HL-60/S4 (cell line): ENCODE measurements around the gene WDR4.
"Not testable (repeated sequence)": the region's sequence is repeated elsewhere in the genome, so short reads cannot be mapped to it uniquely, and the experiment has no call there.

Source experiments
- in situ Hi-C: fragments of 300-500 bp; cut with MboI; formaldehyde crosslinking; loops from 2 replicates; pipeline ENCODE4 v1.14.3; 2022; ENCODE audit warnings: low sequenced_read_pairs

Gene WDR4

DNA sequence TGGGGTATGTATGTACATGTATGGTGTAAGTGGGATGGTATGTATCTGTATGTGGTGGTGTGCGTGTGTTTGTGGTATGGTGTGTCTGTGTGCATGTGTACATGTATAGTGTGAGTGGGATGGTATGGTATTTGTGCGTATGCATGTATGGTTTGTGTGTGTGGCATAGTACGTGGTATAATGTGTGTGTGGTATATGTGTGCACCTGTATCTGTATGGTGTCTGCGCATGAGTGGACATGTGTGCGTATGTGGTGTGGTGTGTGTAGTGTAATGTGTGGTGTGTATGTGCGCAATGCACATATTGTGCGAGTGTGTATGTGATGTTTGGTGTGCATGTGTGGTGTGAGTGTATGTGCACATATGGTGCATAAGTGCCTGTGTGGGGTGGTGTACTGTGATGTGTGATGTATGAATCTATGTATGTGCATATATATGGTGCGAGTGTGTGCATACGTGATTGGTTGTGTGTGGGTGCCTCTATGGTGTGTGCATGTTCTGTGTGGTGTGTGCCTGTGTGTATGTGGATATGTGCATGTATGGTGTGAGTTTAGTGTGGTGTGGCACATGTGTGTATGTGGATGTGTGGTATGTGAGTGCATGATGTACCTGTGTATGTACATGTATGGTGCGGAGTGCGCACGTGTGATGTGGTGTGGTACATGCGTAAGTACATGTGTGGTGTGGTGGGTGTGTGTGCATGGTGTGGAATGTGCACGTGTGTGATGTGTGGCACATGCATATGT, 38.8 kb downstream of the WDR4 start:
- in situ Hi-C loops: no loop called here

DNA sequence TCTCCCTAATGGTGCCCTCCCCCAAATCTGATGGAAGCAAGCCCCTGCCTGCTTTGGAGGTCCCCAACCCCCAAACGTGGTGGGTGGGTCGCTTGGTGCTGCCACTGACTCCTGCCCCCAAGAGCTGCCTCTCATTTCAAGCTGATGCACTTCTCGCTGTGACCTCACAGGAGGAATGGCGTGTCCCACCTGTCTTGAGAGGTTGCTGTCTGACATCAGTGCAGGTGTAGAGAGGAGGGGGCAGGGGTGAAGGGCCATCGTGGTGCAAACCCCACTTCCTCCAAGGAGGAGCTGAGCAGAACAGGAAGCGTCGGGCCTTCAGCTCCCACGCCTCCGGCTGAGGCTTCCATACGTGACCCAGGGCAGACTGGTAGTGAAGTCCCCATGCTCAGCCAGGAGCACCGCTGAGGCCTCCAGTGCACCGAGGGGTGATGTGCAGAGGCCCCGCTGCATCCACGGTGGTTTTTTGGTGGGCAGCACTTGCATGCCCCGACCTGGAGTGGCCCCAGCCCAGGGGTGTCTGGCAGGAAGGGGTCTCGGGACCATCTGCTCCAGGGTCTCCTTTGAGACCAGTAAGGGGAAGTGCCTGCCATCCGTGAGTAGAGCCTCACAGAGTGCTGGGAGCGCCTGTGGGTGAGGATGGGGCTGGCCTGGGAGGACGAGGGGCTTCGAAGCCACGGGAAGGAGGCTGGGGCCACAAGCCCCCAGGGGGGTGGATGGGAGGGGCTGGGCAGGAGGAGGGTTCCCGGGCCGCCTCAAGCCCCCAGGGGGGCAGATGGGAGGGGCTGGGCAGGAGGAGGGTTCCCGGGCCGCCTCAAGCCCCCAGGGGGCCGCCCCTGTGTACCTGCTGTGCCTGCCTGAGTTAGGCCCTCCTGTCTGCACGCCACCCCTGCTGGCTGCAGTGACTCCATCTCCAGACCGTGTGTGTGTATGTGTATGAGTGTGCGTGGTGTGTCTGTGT, 39.8 kb downstream of the WDR4 start:
- in situ Hi-C loops: no loop called here

DNA sequence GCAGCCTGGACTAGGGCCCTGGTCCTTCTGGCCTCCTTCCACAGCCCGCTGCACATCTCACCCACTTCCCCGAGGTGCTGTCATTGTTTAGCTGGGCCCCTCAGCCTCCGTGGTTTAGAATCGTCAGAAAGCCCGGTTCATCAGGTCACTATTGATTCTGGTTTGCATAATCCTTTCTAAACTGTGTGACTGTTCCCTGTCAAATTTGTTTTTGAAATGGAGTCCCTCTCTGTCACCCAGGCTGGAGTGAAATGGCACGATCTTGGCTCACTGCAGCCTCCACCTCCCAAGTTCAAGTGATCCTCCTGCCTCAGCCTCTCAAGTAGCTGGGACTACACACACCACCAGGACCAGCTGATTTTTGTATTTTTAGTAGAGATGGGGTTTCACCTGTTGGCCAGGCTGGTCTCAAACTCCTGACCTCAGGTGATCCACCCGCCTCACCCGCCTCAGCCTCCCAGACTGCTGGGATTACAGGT, 41.1 kb downstream of the WDR4 start:
- in situ Hi-C loops: not testable (repeated sequence)

GRCh38 chr21:42837421-42838211, 41.7 kb downstream of the WDR4 start:
- in situ Hi-C loops: no loop called here

GRCh38 chr21:42836767-42837301, 42.5 kb downstream of the WDR4 start:
- in situ Hi-C loops: no loop called here

GRCh38 chr21:42836402-42836666, 43.0 kb downstream of the WDR4 start:
- in situ Hi-C loops: no loop called here

DNA sequence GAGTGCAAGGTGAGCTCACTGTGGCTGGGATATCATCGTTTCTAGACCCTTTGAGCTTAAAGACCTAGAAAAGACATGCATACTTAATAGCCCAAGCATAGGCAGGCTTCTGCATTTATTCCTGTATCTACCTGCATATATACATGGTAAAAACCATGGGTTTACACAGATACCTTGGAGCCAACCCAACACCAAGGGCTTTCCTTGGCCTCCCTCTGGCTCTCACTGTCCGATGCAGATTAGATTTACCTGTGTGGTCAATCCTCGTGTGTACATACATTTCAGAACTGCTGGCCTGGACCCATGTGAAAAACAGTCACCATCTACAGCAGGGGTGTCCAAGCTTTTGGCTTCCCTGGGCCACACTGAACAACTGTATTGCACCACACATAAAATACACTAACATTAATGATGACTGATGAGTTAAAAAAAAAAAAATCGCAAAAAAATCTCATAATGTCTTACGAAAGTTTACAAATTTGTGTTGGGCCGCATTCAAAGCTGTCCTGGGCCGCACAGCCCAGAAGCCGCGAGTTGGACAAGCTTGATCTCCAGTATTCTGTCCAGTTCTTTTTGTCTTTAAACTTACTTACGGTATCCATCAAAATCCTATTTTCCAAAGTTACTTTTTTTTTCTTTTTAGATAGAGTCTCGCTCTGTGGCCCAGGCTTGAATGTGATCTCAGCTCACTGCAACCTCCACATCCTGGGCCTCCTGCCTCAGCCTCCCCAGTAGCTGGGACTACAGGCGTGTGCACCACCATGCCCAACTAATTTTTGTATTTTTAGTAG, 43.5 kb downstream of the WDR4 start:
- in situ Hi-C loops: no loop called here

- in situ Hi-C loops: no loop called here
Observed at GRCh38 chr21:42835211-42835610, 44.1 kb downstream of the WDR4 start.

GRCh38 chr21:42834726-42835191, 44.6 kb downstream of the WDR4 start:
- in situ Hi-C loops: no loop called here

DNA sequence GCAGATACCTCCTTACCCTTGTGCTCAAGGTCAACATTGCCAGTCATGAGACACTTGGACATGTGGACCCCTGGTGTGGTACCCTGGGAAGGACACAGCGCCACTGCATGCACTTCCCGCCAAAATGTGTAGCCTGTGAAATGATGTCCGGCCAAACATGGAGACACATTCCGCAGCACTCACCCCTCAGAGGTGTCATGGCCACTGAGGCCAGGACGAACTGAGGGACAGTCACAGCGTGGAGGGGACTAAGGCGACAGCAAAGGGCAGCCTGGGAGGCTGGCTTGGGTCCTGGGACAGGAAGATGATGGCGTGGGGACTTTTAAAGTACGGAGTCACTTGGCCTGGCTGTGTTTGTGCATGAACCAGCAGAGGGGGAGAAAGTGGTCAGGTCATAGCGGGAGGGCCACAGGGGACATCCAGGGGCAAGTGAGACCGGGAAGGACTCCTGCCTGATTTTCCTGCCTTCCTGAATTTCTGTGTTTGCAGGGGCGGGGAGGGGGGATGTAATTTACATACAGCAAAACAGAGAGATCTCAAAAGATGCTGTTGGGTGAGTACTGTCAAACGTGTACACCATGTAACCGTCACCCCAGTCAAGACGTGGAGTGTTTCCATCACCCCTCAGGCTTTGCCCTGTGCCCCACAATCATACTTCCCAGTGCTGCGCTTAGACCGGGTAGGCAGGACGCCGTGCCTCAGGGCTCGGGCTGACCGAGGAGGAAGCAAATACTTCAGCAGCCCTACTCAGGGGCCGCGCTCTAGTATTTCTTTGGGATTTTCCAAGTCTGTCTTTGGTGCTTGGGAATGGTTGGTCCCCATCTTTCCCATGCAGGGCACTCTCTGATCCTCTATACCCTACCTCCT, 45.2 kb downstream of the WDR4 start:
- in situ Hi-C loops: no loop called here

DNA sequence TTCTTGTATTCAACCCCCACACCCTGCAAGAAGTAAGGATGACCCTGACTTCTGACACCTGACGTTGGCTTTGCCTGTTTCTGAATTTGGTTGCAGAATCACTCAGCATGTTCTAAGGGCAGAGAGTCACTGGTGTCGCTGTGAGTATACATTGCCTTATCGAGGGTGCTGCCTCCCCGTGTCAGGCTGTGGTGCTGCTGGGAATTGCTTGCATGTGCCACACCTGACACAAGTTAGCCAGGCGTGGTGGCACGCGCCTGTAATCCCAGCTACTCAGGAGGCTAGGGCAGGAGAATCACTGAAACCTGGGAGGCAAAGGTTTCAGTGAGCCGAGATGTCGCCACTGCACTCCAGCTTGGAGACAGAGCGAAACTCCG, 45.9 kb downstream of the WDR4 start:
- in situ Hi-C loops: no loop called here

- in situ Hi-C loops: not testable (repeated sequence)
Observed at GRCh38 chr21:42832321-42832630, 47.1 kb downstream of the WDR4 start.

DNA sequence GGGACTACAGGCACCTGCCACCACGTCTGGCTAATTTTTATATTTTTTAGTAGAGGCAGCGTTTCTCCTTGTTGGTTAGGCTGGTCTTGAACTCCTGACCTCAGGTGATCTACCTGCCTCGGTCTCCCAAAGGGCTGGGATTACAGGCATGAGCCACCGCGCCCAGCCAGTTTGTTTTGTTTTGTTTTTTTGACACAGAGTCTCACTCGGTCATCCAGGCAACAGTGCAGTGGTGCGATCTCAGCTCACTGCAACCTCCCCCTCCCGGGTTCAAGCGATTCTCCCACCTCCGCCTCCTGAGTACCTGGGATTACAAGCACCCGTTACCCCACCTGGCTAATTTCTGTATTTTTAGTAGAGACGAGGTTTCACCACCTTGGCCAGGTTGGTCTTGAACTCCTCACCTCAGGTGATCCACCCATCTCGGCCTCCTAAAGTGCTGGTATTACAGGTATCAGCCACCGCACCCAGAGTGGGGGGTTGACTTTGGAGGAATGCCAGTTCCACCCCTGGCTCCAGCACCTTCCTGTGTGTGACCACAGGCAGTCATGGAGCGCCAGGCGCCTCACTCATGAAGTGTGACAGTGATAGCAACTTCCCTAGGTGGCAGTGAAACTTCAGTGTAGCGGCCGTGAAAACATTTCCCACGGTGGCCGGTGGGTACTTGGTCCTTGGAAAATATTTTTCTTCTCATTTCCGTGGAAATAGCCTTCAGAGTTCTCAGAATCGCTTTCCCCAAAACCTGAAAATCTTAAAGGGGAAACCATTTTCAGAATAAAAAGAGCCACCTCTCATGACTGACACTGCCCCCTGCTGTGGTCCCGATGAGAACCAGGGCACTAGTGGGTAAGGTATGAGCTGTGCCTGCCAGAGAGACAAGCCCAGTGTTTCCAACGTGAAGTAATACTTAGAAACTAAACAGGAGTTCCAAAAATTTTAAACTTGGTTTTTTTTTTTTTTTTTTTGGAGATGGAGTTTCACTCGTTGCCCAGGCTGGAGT, 48.6 kb downstream of the WDR4 start:
- in situ Hi-C loops: no loop called here

DNA sequence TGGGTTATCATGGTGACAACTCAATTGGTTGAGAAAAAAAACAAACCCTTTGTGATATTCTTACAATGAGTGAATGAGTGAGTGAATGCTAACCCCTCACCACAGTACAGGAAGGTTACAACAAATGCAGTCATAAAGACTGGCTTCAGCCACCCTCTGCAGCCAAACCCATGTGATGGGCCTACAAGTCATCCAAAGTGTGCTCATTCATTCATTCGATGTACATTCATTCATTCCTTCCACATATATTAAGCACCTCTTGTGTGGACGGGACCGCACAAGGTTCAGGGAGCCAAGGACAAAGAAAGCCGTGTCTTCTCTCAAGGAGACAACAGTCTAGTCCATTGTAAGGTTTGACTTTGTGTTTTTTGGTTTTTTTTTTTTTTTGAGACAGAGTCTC, 49.4 kb downstream of the WDR4 start:
- in situ Hi-C loops: loop anchor here (5.0 kb wide), 1 partner anchor 233 kb away; no protein-coding TSS in a partner anchor

DNA sequence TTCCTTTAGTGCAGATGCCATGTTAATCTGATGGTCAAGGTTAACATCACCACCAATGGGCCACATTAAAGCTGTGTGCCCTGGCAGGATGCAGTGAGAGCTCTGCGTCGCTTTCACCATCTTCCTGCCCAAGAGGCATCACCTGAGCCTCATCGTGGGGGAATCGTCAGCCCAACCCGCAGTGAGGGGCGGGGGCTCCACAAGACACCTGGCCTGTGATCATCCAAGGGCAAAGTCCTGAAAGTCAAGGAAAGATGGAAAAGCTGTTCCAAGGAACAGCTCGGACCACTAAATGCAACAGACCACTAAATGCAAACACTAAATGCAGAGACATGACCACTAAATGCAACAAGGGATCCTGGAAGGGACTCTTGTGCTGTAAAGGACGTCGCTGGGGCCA, 49.9 kb downstream of the WDR4 start:
- in situ Hi-C loops: loop anchor here (5.0 kb wide), 1 partner anchor 232 kb away; no protein-coding TSS in a partner anchor

DNA sequence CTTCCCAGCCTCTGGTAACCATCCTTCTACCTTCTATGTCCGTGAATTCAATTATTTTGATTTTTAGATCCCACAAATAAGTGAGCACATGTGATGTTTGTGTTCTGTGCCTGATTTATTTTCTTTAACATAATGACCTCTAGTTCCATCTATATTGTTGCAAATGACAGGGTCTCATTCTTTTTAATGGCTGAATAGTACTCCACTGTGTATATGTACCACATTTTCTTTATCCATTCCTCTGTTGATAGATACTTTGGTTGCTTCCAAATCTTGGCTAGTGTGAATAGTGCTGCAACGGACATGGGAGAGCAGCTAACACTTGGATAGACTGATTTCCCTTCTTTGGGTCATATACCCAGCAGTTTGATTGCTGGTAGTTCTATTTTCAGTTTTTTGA, 51.8 kb downstream of the WDR4 start:
- in situ Hi-C loops: loop anchor here (5.0 kb wide), 1 partner anchor 230 kb away; no protein-coding TSS in a partner anchor

GRCh38 chr21:42820616-42821465, 58.5 kb downstream of the WDR4 start:
- in situ Hi-C loops: no loop called here
